DOHH2 (cell line): ENCODE measurements around the gene GPC6.

Source experiments
- H3F3A ChIP-seq: fragments of 200-600 bp; sonication (generic), shearing (Covaris generic); 2 replicates; pipeline ENCODE4 v1.6.0; 2016; ENCODE audit warnings: antibody characterized with exemption, mild to moderate bottlenecking; ENCODE audit not compliant: control insufficient read depth, insufficient read depth
- H3K27ac ChIP-seq: fragments of 200-600 bp; sonication (generic); 2 replicates; pipeline ENCODE4 v1.5.1; 2014; ENCODE audit warnings: low read depth, mild to moderate bottlenecking, low read length, moderate library complexity
- H3K27me3 ChIP-seq: fragments of 200-600 bp; sonication (generic); 2 replicates; pipeline ENCODE4 v1.6.1; 2014; ENCODE audit warnings: mild to moderate bottlenecking, low read length, mixed read lengths; ENCODE audit not compliant: control insufficient read depth
- H3K36me3 ChIP-seq: fragments of 200-600 bp; sonication (generic); 2 replicates; pipeline ENCODE4 v1.6.1; 2014; ENCODE audit warnings: mild to moderate bottlenecking, low read length, moderate library complexity, mixed read lengths; ENCODE audit not compliant: control insufficient read depth
- H3K4me1 ChIP-seq: fragments of 200-600 bp; sonication (generic); 2 replicates; pipeline ENCODE4 v1.6.1; 2014; ENCODE audit warnings: mild to moderate bottlenecking, low read length, mixed read lengths; ENCODE audit not compliant: control insufficient read depth
- H3K4me2 ChIP-seq: fragments of 200-600 bp; sonication (generic); 2 replicates; pipeline ENCODE4 v1.6.0; 2014; ENCODE audit warnings: mild to moderate bottlenecking, low read length, moderate library complexity
- H3K4me3 ChIP-seq: fragments of 200-600 bp; sonication (generic); 2 replicates; pipeline ENCODE4 v1.5.1; 2014; ENCODE audit warnings: mild to moderate bottlenecking, low read length, mixed read lengths
- H3K79me2 ChIP-seq: fragments of 200-600 bp; sonication (generic); 2 replicates; pipeline ENCODE4 v1.6.1; 2014; ENCODE audit warnings: mild to moderate bottlenecking, low read length, mixed read lengths; ENCODE audit not compliant: control insufficient read depth
- H3K9me2 ChIP-seq: fragments of 200-600 bp; sonication (generic); replicated peaks from 2 replicates; pipeline ENCODE4 v1.6.1; 2014; ENCODE audit warnings: mild to moderate bottlenecking, low read length, mixed read lengths; ENCODE audit not compliant: control insufficient read depth
- H3K9me3 ChIP-seq: fragments of 200-600 bp; sonication (generic); 2 replicates; pipeline ENCODE4 v1.6.1; 2014; ENCODE audit warnings: antibody characterized with exemption, low read length, mixed read lengths; ENCODE audit not compliant: control insufficient read depth, insufficient read depth
- H4K20me1 ChIP-seq: fragments of 200-600 bp; sonication (generic); 2 replicates; pipeline ENCODE4 v1.6.0; 2014; ENCODE audit warnings: low read depth, mild to moderate bottlenecking, antibody characterized with exemption, low read length, moderate library complexity; ENCODE audit not compliant: control insufficient read depth, insufficient read depth
- EZH2phosphoT487 ChIP-seq: fragments of 200-600 bp; sonication (generic); IDR thresholded peaks from 2 replicates; pipeline ENCODE4 v1.6.1; 2017; ENCODE audit warnings: borderline replicate concordance, mild to moderate bottlenecking, antibody characterized with exemption, low read length, moderate library complexity, mixed read lengths
- TF ChIP-seq, protein P1 (sequence below): fragments of 200-600 bp; sonication (generic); IDR thresholded peaks from one replicate; pipeline ENCODE4 v1.5.1; 2014; ENCODE audit warnings: antibody characterized with exemption, mild to moderate bottlenecking, low read depth, low read length; ENCODE audit not compliant: poor library complexity, severe bottlenecking

GPC6 gene

DNA sequence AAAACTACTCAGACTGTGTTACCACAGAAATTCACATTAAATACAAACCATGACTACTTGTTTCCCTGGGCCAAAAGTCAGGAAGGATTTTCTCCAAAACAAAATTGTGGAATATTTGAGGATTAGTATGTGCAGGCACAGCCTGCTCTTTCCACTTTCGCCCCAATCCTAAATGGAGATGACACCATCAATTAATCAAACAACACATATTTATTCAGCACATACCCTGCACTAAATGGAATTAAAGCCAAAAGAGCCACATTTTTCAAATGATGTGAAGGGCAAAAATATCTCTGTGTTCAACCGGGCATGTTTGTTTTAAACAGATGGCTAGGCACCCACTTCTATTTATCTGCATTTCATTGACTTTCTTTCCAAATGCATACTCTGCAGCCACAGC is 729.8 kb downstream of the GPC6 start:
- TF ChIP-seq EZH2phosphoT487: no peak
- TF ChIP-seq, protein P1, sequence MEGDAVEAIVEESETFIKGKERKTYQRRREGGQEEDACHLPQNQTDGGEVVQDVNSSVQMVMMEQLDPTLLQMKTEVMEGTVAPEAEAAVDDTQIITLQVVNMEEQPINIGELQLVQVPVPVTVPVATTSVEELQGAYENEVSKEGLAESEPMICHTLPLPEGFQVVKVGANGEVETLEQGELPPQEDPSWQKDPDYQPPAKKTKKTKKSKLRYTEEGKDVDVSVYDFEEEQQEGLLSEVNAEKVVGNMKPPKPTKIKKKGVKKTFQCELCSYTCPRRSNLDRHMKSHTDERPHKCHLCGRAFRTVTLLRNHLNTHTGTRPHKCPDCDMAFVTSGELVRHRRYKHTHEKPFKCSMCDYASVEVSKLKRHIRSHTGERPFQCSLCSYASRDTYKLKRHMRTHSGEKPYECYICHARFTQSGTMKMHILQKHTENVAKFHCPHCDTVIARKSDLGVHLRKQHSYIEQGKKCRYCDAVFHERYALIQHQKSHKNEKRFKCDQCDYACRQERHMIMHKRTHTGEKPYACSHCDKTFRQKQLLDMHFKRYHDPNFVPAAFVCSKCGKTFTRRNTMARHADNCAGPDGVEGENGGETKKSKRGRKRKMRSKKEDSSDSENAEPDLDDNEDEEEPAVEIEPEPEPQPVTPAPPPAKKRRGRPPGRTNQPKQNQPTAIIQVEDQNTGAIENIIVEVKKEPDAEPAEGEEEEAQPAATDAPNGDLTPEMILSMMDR: no peak
- Histone ChIP-seq H3K27ac (no peak overlapping the region), H3K4me1 (no peaks in the 10 kb centered on the region), H3F3A (no peaks in the 10 kb centered on the region), H3K27me3 (no peaks in the 10 kb centered on the region), H3K79me2 (no peaks in the 10 kb centered on the region), H4K20me1 (no peaks in the 10 kb centered on the region), H3K4me2 (no peak overlapping the region), H3K4me3 (no peak overlapping the region), H3K9me2 (no peaks in the 10 kb centered on the region), H3K9me3 (no peaks in the 10 kb centered on the region), H3K36me3 (no peaks in the 10 kb centered on the region)

DNA sequence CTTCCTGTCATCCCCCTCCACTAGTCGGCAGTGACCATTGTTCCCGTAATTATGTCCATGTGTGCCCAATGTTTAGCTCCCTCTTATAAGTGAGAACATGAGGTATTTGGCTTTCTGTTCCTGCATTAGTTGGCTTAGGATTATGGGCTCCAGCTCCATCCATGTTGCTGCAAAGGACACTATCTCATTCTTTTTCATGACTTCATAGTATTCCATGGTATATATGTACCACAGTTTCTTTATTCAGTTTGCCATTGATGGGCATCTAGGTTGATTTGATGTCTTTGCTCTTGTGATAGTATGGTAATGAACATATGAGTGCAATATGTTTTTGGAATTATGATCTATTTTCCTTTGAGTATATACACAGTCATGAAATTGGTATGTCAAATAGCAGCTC is 730.8 kb downstream of the GPC6 start:
- H3K27me3 ChIP-seq: no peaks in the 10 kb centered on the region
- no peak overlapping the region for H3K4me2 ChIP-seq
- H3K36me3 ChIP-seq: no peaks in the 10 kb centered on the region
- H3K9me3 ChIP-seq: no peaks in the 10 kb centered on the region
- no peak overlapping the region for H3K27ac ChIP-seq
- H3K4me1 ChIP-seq: no peaks in the 10 kb centered on the region
- TF ChIP-seq, protein P1: no peak
- TF ChIP-seq EZH2phosphoT487: no peak
- no peaks in the 10 kb centered on the region for H4K20me1 ChIP-seq
- no peaks in the 10 kb centered on the region for H3K9me2 ChIP-seq
- H3K79me2 ChIP-seq: no peaks in the 10 kb centered on the region
- no peak overlapping the region for H3K4me3 ChIP-seq
- H3F3A ChIP-seq: no peaks in the 10 kb centered on the region

DNA sequence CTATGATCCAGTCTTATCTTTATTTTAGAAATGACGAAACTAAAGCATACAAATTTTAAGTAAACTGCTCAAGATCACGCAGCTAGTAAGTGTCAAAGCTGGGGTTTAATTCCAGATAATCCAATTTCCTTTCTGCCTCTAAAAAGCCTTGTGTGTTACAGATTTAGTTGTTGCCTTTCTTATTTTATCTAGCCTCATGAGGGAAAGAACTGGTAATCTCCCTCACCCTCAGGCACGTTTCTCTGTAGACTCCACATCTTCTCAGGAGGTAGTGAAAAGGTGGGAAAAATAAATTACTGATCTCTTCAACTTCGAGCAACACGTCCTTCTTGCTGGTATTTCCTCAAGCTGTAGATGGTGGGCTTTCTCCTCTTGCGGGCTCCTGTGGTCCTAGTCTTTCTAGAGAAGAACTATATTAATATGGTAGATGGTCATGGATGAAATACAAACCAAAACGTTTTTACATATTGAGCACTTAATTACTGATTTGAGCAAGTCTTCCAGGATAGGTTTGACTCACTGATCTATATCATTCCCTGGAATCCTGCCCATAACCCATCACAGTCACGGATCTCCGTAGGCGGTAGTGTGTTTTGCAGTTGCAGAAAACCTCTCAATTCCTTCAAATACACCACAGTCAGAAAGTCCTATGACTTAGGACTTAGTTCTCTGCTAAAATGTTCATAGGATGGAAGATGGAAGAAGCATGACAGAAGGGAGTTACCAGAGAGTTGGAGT is 733.4 kb downstream of the GPC6 start:
- Histone ChIP-seq H3F3A (no peaks in the 10 kb centered on the region), H3K9me3 (no peaks in the 10 kb centered on the region), H3K27me3 (no peaks in the 10 kb centered on the region), H3K9me2 (no peaks in the 10 kb centered on the region), H3K4me1 (no peaks in the 10 kb centered on the region), H3K36me3 (no peaks in the 10 kb centered on the region), H3K27ac (no peak overlapping the region), H3K79me2 (no peaks in the 10 kb centered on the region), H3K4me2 (no peak overlapping the region), H4K20me1 (no peaks in the 10 kb centered on the region), H3K4me3 (no peak overlapping the region)
- no peak for TF ChIP-seq EZH2phosphoT487
- TF ChIP-seq, protein P1: no peak
